NCI-H1048 (cell line): ENCODE results near the gene RPL36.
"Not testable (repeated sequence)": the region's sequence is repeated elsewhere in the genome, so short reads cannot be mapped to it uniquely, and the experiment has no call there.

Experiments used
- DNase-seq: peaks from one replicate; lab custom pipeline; 2025; lab: John Stamatoyannopoulos, UW

The RPL36 gene

GRCh38 chr19:5690955-5691821 is 1.1 kb downstream of the RPL36 start:
- DNase-seq: no peak

- DNase-seq: no peak
Observed at GRCh38 chr19:5691822-5692722, 2.0 kb downstream of the RPL36 start.

- DNase-seq: no peak
Observed at GRCh38 chr19:5692723-5693194, 2.7 kb downstream of the RPL36 start.

GRCh38 chr19:5693195-5694166 is 3.4 kb downstream of the RPL36 start:
- DNase-seq: no peak

GRCh38 chr19:5694167-5694955 is 4.3 kb downstream of the RPL36 start:
- no peak for DNase-seq

- no peak for DNase-seq
Observed at GRCh38 chr19:5694956-5695648, 5.0 kb downstream of the RPL36 start.

- DNase-seq: no peak
Observed at GRCh38 chr19:5695649-5696195, 5.6 kb downstream of the RPL36 start.

GRCh38 chr19:5696196-5697021 is 6.3 kb downstream of the RPL36 start:
- no peak for DNase-seq

- DNase-seq: no peak
Observed at GRCh38 chr19:5697022-5697889, 7.2 kb downstream of the RPL36 start.

- no peak for DNase-seq
Observed at GRCh38 chr19:5697890-5698634, 8.0 kb downstream of the RPL36 start.

- no peak for DNase-seq
Observed at GRCh38 chr19:5698635-5699422, 8.7 kb downstream of the RPL36 start.

GRCh38 chr19:5700455-5701092 is 10.5 kb downstream of the RPL36 start:
- no peak for DNase-seq

- not testable (repeated sequence) for DNase-seq
Observed at GRCh38 chr19:5702053-5702410, 11.9 kb downstream of the RPL36 start.

GRCh38 chr19:5703819-5704818 is 14.0 kb downstream of the RPL36 start:
- DNase-seq: no peak

- DNase-seq: no peak
Observed at GRCh38 chr19:5705552-5705951, 15.5 kb downstream of the RPL36 start.
